ENCODE data around the gene ADAM22.

- TF ChIP-seq CTCF (IDR thresholded peaks at IDR 0.05) (no peak), EZH2 (IDR thresholded peaks at IDR 0.05; ENCODE audit: borderline replicate concordance, insufficient read depth, low read depth, low read length, poor library complexity, severe bottlenecking) (no peak)
Observed at GRCh38 chr7:88091988-88092675, 158.1 kb downstream of the ADAM22 start.
